SH-SY5Y (cell line): ENCODE results near the gene AP3B1.

Experiments
- GATA2 ChIP-seq: IDR thresholded peaks from 2 replicates; pipeline ENCODE4 v1.6.1; 2011; ENCODE audit warnings: mild to moderate bottlenecking, low read depth, low read length
- GATA3 ChIP-seq: IDR thresholded peaks from 2 replicates; pipeline ENCODE4 v1.6.1; 2011; ENCODE audit warnings: low read depth, mild to moderate bottlenecking, low read length, moderate library complexity

Gene AP3B1

DNA sequence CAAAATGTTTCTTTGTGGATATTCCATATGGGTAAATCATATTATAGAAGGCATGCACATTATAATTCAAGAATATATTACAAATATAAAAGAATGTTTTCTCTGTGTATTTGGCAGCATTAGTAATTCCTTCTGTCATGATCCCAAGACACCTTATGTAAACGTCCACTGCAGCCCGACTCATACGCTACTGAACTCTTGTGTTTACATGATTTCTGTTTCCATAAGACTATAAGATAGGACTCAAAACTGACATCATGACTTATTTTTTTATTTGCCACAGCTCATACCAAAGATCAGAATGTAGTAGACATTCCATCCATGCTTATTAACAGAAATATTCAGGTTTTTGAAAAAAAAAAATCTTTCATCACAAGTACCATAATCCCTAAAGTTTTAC, 234.1 kb downstream of the AP3B1 start:
- TF ChIP-seq GATA2 (no peak), GATA3 (no peak)

DNA sequence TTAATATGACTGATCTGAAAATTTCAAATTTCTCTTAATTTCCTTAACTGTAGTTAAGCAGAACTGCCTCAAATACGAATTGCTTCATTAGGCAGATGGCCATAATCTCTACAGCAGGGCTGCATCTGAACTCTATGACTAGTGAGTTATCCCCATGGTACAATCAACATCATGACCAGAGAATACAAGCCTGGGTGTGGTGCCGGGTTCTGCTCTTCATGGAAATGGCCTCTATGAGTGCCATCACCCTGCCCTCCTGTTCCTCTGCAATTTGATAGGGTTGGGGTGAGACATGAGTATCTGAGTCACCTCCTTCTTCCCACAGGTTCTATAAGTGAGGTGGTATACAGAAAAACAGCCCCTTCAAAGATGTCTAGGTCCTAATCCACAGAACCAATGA, 235.9 kb downstream of the AP3B1 start:
- TF ChIP-seq GATA2 (no peak), GATA3 (no peak)

DNA sequence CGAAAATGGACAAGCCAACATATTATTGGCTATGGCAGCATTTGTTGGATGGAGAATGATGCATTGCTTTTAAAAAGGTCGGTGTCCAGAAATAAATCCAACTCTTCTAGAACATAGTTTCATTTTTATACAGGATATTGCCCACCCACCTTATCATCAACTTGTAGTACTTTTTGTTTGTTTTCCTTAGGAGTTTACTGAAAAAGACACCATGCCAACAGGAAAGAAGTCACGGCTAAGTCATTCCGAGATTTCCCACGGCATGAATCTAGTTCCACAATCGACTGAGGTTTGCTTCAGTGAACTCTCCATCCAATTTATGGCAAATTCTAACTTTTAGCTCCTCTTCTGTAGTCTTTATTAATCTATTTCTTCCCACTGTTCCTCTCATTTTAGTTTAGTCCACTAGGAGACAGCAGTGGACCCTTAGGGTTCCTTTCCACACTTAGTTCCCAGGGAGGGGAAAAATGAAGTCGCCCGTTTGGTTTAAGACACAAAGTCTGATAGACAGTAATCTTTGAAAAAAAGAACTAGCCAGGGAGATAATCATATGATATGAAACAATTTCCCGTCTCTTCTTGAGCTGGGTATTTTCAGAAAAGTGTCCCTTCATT, 237.5 kb downstream of the AP3B1 start:
- TF ChIP-seq GATA3 (no peak), GATA2 (no peak)

DNA sequence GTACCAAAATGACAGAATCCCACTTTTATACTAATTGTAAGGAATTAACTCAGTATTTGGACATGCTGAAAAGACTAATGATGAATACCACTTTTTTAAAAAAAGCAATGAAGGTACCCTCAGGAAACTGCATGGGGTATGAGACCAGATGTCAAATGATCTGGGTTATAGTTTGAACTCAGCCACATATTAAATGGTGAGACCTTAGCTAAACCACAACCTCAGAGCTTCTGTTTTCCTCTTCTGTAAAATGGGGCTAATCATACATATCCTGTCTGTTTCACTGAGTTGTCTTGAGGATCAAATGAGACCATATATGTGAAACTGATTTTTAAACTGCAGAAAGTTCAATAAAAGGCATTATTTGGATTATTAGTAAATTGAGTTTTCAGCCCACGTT, 238.4 kb downstream of the AP3B1 start:
- no peak for TF ChIP-seq GATA2
- TF ChIP-seq GATA3 = no peak

DNA sequence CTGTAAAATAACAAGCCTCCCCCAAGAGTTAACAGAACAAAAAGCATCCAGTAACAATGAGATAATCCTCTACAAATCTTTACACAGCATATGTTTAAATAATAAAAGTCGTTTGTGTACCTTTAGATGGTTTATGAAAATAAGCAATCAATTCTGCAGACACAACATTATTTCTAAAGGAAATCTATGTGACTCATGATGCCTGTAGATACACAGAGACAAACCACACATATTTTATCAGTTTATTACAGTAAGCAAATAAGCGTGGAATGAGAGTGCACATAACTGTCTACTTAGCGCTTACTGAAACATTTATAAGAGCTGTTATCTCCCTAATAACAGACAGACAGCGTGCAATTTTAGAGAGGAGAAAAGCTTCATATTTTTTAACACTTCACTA, 243.6 kb downstream of the AP3B1 start:
- no peak for TF ChIP-seq GATA2
- TF ChIP-seq GATA3 = no peak

DNA sequence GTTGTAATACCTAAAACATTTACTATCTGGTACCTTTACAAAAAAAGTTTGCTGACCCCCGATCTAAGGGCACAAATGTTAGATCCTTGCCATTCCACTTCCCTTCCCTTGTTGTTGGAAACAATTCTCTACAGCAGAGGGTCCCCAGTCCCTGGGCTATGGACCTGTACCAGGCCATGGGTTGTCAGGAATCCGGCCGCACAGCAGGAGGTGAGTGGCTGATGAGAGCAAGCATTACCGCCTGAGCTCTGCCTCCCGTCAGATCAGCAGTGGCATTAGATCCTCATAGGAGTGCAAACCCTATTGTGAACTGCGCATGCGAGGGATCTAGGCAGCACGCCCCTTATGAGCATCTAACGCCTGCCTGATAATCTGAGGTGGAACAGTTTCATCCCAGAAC, 248.5 kb downstream of the AP3B1 start:
- no peak for TF ChIP-seq GATA2

DNA sequence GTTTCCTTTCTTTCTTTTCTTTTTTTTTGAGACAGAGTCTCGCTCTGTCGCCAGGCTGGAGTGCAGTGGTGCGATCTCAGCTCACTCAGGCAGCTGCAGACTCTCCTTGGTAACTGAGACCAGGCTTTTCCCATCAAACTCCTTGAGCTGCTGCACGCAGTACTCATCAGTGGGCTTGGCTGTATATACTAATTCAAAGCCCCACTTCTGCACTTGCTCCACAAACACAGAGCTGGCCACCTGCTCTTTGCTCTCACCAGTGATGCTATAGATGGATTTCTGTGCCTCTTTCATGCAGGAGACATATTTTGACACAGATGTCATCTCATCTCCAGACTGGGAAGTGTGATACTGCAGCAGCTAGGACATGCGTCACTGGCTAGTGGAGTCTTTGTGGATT, 252.7 kb downstream of the AP3B1 start:
- TF ChIP-seq GATA3 = no peak
- TF ChIP-seq GATA2 = no peak

DNA sequence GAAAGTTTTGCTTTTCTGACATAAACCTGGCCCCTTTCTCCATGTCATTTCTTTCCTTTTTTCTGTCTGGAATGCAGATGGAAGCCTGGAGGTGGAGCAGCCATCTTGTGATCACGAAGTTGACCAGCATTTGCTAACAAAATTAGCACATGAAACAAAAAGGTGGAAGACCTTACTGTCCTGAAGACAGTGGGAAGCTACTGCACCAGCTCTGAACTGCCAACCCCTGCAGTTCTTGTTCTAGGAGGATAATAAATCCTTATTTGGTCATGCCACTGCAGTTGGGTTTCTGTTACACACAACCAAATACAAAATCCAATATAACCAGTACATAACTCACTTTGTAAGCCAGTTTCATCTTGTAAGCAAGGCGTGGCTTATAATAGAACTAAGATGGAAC, 269.0 kb downstream of the AP3B1 start:
- TF ChIP-seq GATA3 (no peak), GATA2 (no peak)

DNA sequence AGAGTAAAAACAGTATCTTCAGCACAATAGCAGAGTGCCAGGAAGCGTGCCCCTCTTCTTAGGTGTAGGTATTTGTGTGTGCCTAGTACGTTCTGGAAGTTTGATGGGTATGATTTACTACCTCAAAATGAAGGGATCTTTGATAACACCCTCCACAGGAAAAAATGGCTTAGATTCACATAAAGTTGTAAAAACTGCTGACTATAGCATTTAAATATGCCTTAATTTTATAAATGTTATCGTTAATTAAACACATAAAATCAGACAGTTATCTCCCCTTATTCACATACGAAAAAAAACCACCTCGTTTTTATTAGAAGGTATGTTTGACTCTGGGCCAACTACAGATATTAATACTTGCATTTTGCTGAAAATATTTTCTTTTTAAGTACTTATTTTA, 274.8 kb downstream of the AP3B1 start:
- TF ChIP-seq GATA2 (no peak), GATA3 (no peak)

- TF ChIP-seq GATA2 = no peak
- TF ChIP-seq GATA3 = no peak
Measured at GRCh38 chr5:78016863-78017529, 277.5 kb downstream of the AP3B1 start.

DNA sequence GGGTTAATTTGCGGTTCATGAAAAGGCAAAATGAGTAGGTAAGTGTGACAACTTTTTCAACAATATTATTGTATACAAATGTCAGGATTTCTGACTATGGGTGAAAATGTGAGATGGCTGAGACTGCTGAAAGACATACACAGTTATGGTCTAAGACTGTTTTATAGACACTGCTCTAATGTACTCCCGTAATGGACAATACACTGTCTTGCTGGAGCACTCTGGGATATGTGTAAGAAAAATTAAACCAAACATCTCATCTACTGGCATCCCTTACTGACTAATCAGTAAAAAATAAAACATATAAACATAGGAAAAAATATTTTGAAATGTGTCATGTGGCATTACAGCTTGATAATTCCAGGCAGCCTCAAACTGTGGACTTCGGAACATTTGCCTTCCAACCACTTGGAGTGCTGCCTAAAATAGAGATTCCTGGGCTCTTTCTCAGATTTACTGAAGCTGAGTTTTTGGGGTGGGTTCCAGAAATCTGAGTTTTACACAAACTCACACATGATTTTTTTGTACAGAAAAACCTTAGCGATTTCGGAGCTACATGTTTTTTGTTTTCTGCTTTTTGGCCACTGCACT, 284.5 kb downstream of the AP3B1 start:
- TF ChIP-seq GATA2 (no peak), GATA3 (no peak)

- no peak for TF ChIP-seq GATA3
- no peak for TF ChIP-seq GATA2
Measured at GRCh38 chr5:78008356-78008967, 286.0 kb downstream of the AP3B1 start.

DNA sequence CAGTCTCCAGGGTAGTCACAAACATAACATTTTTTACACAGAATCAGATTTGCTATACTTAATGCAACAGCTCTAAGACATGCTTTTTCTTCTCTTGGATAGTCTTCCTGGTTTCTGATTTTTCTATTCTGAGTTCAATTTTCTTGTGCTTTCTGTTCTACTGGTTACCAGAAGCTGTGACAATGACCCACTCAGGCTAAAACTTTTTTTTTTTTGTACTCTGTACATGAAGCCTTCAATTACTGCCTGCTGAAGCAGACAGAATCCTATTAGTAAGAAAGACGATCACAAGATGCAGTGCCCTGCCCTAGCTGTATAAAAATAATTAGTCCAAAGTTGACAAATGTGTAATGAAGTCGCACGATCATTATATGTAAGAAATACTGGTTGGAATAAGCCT, 287.3 kb downstream of the AP3B1 start:
- TF ChIP-seq GATA3 (no peak), GATA2 (no peak)

DNA sequence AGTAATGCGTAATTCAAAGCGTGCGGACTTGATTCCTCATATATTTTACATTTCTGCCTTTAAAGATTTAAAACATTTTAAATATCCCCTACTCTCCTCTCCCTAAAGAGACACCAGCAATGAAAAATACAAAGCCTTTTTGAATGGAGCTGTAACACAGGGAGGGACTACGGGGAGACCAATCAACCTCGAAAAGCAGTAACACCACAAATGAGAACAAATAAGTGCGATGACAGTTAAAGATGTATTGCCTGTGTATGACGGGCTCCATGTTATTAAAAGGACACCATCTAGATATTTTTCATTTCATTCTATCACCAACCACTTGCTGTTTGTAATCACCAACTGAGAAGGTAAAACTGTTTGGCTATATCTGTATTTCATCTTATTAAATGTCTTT, 288.0 kb downstream of the AP3B1 start:
- TF ChIP-seq GATA3 (no peak), GATA2 (no peak)
